ENCODE results near the gene MAPK10.
A peak's percentile ranks its signal among the peaks of the same experiment; 100 is the strongest.

Gene MAPK10

DNA sequence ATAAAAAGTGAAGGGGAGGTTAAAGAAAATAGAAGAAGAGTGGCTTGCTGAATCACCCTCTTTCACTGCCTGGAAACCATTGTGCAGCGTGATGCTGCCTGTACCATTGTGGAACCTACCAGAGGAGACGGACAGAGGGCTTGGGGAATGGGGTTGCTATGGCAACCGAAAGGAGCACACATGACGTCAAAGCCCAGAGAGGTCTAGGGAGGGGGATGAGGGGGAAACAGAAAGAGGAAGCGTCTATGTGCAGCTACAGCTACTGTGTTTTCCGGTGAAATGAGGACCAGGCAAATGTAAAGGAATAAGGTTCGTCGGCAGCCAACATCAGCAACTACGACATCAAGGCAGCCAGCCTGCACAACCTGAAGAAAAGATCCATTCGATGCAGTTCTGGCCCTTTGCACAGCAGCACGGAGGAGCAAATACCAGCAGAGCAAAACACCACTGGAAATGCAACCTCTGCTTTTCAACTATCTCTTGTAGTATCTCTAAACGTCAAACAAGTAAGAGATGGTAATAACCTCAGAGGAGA, at the start of gene MAPK10:
Gene MAPK10, minus strand, starts transcription at position 110 of the 535 bp plus-strand sequence.
- DNase-seq = peak; percentile 9

- no peak for DNase-seq
Measured at GRCh38 chr4:86403575-86403974, 43.7 kb upstream of the MAPK10 start.

- no peak for DNase-seq
Measured at GRCh38 chr4:86401826-86402225, 42.0 kb upstream of the MAPK10 start.

DNA sequence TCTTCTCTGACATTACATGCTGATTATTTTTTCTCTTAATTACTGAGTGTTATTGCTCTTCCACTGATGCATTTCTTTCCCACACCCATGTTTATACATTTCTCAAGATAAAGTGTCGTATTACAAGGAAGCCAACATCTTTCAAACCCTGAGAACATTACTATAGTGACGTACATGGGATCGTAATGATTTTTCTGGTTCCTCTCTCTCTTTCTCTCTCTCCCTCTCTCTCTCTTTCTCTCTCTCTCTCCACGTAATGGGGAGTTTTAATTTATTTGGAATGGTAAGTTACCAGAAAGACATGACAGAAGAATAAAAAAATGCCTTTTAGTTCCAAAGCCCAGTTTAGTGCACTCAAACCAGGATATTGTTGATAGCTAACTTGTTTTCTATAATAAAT, 40.4 kb upstream of the MAPK10 start:
- no peak for DNase-seq

DNA sequence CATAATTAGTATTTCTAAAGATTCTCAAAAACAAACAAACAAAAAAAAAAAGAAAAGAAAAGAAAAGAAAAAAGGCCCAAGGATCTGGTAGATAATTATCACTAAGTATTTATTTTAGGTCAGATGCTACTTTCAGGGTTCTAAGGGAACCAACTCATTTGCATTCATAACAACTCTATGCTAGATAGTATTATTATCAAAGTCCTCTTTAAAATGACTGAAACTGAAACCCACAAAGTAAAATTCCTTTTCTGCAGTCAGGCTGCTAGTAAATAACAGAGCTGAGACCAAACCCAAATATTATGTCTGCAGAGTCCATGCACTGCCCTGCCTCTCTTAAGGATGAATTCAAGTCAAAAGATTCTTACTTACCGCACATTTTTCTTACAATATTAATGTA, 38.3 kb upstream of the MAPK10 start:
- DNase-seq = no peak

DNA sequence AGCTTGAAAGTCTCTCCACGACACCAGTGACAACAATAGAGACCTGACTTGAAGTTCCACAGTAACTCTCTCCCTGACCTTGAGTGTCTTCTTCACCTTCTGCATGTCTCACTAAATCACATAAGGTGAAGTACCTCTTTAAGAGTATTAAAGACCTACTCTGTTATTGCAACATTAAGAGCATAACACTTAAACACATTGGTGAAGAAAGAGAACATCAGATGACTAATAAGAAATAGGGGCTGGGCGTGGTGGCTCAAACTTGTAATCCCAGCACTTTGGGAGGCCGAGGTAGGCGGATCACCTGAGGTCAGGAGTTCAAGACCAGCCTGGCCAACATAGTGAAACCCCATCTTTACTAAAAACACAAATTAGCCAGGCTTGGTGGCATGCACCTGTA, 33.9 kb upstream of the MAPK10 start:
- DNase-seq = no peak

GRCh38 chr4:86389664-86390063, 29.8 kb upstream of the MAPK10 start:
- no peak for DNase-seq

GRCh38 chr4:86388252-86388651, 28.4 kb upstream of the MAPK10 start:
- DNase-seq = no peak

DNA sequence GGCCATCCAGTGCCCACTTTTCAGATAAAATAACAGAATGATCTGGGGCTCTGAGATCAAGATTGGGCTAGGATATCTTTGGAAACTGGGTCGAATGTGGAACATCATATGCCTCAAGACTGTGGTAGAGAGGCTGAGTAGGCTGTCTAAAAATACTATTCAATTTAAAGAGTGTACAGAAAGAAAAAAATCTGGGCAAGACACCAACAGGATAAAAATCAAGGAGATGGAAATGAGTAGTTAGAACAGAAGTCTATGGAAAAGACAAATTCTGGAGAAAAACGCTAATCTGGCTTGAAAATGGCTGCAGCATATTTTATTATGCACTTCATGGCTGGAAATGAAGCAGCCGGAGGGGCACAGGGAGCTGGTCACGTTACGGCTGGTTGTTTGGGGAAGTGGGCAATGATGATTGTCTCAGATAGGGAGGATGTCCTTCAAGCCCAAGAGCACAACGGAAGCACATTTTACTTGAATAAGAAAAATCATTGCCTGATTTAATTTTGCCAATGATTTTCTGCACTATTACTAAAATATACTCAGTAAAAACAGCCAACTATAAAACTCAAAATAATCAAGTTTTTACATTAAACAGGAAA, 27.1 kb upstream of the MAPK10 start:
- DNase-seq = no peak

- no peak for DNase-seq
Measured at GRCh38 chr4:86386201-86386600, 26.3 kb upstream of the MAPK10 start.

GRCh38 chr4:86381431-86381830, 21.6 kb upstream of the MAPK10 start:
- DNase-seq = no peak

DNA sequence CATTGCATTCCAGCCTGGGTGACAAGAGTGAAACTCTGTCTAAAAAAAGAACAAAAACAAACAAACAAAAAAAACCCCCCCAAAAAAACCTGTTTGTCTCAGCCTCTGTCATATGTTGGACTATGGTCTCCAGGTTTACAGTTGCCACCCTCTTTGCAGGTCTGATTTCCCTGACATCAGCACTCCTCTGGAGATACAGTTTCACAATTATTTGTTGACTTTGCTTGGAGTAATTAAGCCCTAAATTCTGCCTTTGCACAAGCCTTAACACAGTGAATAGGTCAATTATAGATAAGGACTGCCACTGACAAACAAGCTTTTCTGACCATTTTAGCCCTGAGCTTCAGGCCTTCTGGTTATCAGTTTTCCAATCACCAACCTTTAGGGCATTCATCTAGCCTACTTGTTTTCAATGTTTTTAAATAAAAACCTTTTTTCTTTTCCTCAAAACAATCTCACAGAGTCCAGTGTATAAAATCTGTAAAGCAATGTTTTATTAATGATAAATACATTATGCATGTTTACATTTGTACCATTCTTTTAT, 20.4 kb upstream of the MAPK10 start:
- no peak for DNase-seq

DNA sequence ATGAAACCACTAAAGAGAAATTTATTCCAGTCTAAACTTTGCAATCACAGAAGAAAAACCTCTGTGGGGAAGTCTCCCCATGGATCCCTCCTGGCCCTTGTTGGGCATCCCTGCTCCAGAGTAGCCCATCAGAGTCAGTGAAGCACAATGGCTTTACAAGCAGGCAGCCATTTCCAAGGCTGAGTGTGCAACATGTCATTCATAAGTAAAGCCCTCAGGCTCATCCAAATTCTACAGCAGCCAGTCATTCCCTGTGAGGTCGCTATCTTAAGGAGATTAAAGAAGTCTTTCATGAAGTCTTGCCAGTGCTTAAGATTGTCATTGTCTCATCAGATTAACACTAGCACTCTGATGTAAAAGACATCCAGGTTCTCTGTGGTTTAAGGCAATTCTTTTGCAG, 17.0 kb upstream of the MAPK10 start:
- DNase-seq = no peak

GRCh38 chr4:86368433-86368832, 8.6 kb upstream of the MAPK10 start:
- no peak for DNase-seq

- no peak for DNase-seq
Measured at GRCh38 chr4:86367577-86367976, 7.7 kb upstream of the MAPK10 start.

GRCh38 chr4:86366920-86367319, 7.1 kb upstream of the MAPK10 start:
- DNase-seq = no peak

- DNase-seq = no peak
Measured at GRCh38 chr4:86362510-86362909, 2.7 kb upstream of the MAPK10 start.

GRCh38 chr4:86358257-86358656, 1.6 kb downstream of the MAPK10 start:
- no peak for DNase-seq

GRCh38 chr4:86357608-86358007, 2.2 kb downstream of the MAPK10 start:
- DNase-seq = no peak

DNA sequence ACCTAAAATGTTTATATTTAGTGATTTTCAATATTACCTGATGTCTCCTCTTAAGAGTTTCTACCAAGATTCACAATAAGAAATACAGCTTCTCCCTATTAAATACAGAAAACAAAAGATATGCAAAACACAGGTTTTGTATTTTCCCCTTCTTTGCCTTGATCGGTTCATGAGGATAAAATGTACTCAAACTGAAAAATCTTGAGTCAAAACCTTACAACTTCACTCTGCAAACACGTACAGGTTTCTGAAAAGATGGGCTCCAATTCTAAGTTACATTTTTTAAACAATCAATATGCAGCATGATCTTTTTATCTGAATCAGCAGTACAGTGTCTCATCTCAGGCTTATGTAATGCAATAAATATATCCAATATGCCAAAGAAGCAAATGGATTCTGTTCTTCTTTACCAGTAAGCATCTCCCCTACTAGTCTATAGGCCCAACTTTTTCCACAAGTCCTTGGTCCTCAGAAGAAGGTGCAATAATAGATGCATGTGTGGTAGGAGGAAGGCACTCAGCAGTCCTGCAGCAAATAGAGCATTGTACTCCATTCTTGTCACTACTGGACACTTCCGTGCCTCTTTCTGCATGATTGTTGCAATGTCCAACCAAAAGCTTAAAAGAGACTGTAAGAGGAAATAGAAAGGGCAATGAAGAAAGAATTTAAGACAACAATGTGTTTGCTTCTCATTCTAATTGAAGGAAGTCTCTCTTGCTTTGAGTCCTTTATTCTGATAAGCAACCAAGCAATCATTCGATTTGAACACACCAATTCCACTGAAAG, 3.2 kb downstream of the MAPK10 start:
- no peak for DNase-seq

GRCh38 chr4:86354390-86354789, 5.5 kb downstream of the MAPK10 start:
- DNase-seq = no peak

DNA sequence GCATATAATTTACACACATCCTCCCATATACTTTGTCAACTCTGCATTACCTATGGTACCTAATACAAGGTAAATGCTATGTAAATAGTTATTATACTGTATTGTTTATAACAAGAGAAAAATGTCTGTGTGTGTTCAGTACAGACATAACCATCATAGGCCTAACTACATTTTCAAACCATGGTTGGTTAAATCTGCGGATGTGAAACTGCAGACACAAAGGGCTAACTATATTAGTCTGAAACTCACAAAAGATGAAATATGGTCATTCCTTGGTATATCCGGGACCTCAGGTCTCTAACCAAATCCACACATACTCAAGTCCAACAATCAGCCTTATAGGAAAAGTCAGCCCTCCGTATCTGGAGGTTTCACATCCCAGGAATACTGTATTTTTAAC, 13.5 kb downstream of the MAPK10 start:
- DNase-seq = no peak

GRCh38 chr4:86344127-86344526, 15.7 kb downstream of the MAPK10 start:
- DNase-seq = no peak

GRCh38 chr4:86338989-86339388, 20.9 kb downstream of the MAPK10 start:
- no peak for DNase-seq
